Left cardiac atrium (tissue), 4 donors: ENCODE results near the gene AHRR. TPM values are rescaled to one million over a fixed set of nuclear protein-coding genes. Genes with fewer than 3 reads are reported as not detected.

Source experiments
- ATAC-seq, 2 donors: fragments of 200-7000 bp; cut with Tn5 transposase; one replicate each; pipeline ENCODE4 v1.9.1; 2020; ENCODE audit warnings: mild to moderate bottlenecking in 2 of 2, moderate library complexity in 2 of 2
- DNase-seq: peaks from one replicate; pipeline ENCODE4 v3.0.0-alpha.2; 2020
- intact Hi-C, 2 donors: fragments of 100-400 bp; cut with DNase I; formaldehyde crosslinking; loops; one replicate each; pipeline versions ENCODE4 v1.14.1 to v1.15.1; 2022 to 2023
- total RNA-seq, 2 donors: library from RNA; stranded (reverse); fragmentation: NEBNext Ultra II Directional; extraction: Animal tissue kit (Norgen Biotek cat#: 25700); gene quantifications; one replicate each; pipeline ENCODE4 v1.2.1, GENCODE V29; 2021
- donor health status: DM: no; HTN: yes; CAD: no.
- donor health status: DM: no; HTN: yes; CAD: no; lungs with severe emphysema.
- donor health status: DM: yes; HTN: yes; CAD: no.
- donor health status: Dilated cardiomyopathy.

Gene AHRR
- total RNA-seq, 2 donors from 2014 or later = 1.9 to 3.8 TPM

DNA sequence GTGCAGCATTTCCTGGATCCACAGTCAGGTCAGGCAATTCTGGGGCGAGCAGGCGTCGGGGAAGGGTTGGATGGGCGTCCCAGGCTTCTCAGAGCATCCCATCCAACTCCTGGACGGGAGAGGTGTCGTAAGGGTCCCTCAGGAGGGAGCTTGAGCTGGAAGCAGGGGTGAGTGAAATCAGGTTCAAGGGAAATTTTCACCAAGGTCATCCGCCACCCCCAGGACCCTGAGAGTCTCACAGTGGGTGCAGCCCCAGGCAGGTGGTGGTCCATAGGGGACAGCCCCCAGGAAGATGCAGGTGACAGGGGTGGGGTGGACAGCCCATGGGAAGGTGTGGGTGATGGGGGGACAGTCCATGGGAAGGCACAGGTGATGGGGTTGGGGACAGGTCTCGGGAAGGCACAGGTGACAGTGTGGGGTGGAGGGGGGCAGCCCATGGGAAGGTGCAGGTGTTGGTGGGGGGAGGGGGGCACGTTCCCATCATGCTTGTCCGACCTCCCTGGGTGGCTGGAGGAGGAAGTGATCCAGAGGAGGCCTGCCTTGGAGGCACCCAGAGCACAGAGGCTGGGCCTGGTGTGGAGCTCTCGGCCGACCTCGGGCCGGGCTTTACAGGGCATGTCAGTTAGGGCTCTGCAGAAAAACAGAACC lies 48.9 kb downstream of the AHRR start:
- intact Hi-C loops = no loop called here
- DNase-seq (no peak), ATAC-seq (no peak)

DNA sequence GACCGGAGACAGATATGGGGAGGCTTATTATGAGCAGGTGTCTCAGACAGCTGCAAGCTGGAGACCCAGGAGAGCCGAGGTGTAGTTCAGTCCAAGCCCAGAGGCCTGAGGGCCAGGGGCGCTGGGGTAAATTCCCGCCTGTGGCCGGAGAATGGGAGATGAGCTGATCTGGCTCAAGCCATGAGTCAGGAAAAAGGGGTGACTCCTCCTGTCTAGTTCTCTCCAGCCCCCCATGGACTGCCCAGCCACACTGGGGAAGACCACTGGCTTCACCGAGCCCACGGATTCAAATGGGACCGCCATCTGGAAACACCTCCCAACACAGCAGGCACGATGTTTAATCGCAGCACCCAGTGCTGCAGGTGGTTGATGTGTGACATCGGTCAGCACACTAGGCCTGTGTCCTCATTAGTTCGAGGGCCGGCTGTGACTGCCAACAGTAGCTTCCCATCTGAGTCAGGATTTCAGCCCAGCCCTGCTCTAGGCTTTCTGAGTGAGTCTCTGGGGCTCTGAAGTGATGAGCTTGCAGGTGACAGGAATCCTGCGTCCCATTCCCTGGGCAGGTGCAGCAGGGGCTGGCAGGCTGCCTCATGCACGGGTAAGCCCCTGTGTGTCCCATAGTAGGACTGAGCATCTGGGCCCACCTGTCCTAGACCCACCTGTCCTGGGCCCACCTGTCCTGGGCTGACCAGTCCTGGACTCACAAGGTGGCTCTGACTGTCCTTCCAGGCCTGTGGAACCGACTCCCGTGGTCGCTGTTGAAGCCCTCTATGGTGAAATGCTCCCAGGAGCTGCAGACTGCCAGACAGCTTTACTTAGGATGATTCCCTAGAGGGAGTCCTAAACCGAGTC lies 49.7 kb downstream of the AHRR start:
- intact Hi-C loops = no loop called here
- DNase-seq (no peak), ATAC-seq (no peak)

GRCh38 chr5:371811-372555 lies 50.5 kb downstream of the AHRR start:
- DNase-seq (no peak), ATAC-seq (no peak)
- intact Hi-C loops = no loop called here

DNA sequence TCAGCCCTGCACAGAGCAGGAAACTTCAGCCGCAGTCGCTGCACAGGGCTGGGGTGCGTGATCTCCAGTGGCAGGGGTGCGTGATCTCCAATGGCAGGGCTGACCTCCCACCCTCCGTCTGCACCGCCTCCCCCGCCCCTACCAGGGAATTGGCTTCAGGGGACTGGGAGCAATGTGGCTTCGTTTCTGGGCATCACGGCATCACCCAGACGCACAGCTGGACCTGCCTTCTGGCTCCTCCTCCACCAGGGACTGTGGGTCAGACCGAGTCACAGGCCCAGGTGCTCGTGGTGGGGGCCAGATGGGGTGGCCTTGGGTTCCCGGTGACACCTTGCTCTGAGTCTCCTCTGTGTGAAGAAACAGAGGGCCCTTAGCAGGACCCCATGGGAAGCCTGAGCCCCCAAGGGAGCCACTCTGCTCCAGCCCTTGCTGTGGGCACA lies 51.1 kb downstream of the AHRR start:
- ATAC-seq (no peak), DNase-seq (no peak)
- intact Hi-C loops = no loop called here

GRCh38 chr5:372996-373709 lies 51.6 kb downstream of the AHRR start:
- ATAC-seq (no peak), DNase-seq (no peak)
- intact Hi-C loops = no loop called here

DNA sequence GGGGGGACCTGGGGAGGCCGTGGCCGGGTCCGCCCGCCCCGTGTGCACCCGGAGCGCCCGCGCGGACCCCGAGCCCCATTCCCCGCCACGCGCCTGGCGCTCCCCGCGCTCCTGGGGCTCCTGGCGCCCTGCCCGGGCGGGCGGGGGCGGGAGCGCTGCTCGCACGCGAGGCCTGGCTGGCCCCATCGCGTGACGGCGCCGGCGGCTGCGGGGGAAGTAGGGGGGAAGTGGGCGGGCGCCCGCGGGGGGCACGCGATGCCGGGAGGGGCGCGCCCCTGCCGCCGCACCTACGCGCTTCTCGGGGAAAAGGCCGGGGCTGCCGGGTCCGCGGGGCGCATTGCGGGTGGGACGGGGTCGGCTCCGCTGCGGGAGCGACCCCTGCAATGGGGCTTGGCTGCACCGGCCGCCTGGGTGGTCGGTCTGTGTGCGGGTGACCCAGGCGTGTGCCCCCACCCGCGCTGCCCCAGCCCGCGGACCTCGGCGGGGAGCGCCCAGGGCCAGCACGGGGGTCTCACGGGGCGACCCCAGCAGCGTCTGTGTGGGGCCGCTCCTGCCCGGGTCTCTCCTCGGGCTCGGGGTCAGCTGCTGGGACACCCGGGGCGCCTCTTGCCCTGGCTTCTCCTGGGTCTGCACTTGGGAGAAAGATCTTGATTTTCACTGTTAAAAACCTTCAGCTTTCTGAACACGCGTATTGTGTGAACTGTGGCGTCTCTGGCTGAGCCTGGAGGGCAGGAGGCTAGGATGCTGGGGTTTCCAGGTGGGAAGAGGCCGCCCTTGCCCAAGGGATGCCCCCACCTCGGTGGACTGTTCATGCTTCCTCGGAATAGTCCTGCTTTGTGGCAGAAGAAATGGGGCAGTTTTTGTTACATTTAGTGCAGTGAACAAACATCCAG lies 52.4 kb downstream of the AHRR start:
- intact Hi-C loops = no loop called here
- ATAC-seq = peak; percentile 39 to 40
- peak; percentile 55 for DNase-seq

DNA sequence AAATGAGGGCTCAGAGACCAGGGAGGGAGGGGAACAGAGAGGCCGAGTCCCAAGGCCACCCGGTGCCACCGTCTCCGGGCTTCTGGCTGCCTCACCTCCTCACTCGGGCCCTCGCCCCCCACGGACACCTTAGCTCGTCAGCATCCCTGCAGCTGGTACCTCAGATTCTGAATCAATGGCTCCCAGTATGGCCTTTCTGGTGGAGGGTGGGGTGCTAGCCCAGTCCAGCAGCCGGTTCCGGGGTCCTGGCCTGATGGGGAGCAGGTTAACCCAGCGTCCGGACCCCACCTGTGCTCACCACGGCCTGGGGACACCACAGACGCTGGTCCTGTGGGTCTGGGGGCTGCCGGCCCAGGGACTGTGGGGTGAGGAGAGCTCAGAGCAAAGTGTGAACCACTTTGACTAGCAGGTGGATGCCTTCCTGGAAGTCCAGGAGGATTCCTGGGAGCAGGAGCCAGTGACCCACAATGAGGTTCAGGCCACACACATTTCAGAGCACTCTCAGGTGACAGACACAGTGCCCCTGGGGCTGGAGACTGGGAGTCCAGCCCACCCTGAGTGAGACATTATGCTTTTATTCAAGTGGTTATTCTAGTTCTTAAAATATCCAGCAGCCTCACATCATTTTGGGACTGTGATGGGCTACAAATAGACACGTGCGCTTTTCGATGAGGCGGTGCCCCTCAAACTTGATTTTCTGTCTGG lies 53.3 kb downstream of the AHRR start:
- ATAC-seq = no peak
- intact Hi-C loops = no loop called here
- DNase-seq = no peak

GRCh38 chr5:375336-375920 lies 53.9 kb downstream of the AHRR start:
- DNase-seq (no peak), ATAC-seq (no peak)
- intact Hi-C loops = no loop called here

DNA sequence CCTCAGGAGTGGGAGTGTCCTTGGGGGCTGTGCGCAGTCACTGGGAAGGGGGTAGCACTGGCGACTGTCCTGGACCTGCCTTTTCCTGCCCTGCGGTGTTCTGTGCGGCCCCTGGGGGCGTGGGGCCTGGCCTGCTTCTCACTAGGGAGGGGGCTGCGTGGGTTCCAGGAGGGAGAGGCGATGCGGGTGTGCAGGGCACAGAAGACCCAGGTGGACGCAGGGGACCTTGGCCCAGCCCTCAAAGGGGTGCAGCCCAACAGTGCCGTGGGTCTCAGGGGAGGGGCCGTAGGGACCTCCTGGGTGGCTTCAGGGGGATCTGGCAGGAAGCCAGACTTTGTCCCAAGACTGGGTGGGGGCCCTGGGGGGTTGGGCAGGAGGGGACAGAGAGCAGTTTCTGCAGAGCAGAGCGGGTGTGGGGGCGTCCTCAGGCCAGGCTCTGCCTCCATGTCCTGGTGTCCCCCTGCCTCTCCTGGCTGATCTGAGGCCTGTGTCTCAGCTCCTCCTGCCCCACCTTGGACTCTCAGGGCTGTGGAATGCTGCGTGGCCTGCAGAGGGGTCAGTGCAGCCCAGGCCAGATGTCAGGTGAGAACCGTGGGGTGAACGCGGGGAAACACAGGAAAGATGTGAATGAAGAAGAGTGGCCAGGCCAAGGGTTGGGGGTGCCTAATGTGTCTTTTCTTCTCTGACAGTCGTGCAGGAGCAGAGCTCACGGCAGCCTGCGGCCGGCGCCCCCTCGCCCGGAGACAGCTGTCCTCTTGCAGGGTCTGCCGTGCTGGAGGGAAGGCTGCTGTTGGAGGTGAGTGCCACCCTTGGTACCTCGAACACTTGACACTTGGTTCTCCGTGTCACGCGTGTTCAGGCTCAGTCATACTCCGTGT lies 54.6 kb downstream of the AHRR start:
- no peak for ATAC-seq
- DNase-seq = no peak
- intact Hi-C loops = no loop called here

GRCh38 chr5:376799-377325 lies 55.3 kb downstream of the AHRR start:
- no peak for DNase-seq
- no peak for ATAC-seq
- intact Hi-C loops = no loop called here

DNA sequence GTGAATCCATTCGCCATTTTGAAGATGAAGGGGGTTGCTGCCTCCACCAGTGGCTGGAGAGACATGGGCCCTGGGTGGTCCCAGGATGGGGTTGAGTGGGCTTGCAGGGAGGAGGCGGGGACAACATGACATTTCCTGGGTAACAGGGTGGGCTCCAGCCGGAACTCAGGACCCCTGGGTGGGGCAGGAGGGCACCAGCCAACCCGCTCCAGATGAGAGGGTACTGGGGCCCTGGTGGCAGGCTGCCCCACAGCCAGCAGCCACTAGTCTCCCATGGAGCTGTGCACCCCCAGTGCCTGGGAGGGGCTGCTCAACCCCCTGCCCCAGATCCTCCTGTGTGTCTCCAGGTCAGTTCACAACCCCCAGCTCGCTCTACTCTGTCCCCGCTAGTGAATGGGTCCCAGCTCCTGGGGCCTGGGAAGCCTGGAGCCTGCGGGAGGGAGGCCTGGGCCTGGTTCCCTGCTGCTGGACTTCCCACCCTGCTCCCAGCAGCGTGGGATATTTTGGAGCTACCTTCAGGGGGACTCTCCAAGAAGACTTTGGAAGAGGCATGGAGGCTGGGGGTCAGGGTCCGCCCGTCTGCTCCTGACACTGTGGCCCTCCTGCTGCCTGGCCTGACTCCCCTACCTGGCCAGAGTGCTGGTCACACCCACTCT lies 55.9 kb downstream of the AHRR start:
- ATAC-seq (no peak), DNase-seq (no peak)
- intact Hi-C loops = no loop called here

DNA sequence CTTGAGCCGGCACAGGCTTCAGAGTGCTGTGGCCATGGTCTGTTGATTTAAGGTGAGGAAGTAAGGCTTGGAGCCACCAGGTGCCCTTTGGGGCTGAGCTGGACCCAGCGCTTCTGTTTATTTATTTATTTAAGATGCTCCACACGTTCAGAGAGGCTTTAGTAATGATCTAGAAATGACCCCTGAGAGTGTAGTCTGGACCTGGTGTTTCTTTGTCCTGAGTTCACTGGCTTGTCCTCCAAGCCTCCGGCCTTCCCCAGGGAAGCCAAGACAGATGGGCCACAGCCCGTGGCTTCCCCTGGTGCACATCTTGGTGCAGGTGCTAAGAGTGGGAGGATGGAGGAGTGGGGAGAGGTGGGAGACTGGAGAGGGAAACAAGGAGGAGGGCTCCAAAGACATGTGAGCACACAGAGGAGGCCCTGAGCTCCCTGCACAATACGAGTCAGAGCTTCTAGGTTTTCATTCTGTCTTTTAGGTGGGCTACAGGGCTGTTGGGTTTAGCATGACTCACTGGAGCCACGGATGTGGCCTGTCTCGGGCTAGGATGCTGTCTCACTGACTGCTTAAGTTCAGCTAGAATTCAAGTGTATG lies 56.9 kb downstream of the AHRR start:
- ATAC-seq = no peak
- DNase-seq = no peak
- intact Hi-C loops = no loop called here

DNA sequence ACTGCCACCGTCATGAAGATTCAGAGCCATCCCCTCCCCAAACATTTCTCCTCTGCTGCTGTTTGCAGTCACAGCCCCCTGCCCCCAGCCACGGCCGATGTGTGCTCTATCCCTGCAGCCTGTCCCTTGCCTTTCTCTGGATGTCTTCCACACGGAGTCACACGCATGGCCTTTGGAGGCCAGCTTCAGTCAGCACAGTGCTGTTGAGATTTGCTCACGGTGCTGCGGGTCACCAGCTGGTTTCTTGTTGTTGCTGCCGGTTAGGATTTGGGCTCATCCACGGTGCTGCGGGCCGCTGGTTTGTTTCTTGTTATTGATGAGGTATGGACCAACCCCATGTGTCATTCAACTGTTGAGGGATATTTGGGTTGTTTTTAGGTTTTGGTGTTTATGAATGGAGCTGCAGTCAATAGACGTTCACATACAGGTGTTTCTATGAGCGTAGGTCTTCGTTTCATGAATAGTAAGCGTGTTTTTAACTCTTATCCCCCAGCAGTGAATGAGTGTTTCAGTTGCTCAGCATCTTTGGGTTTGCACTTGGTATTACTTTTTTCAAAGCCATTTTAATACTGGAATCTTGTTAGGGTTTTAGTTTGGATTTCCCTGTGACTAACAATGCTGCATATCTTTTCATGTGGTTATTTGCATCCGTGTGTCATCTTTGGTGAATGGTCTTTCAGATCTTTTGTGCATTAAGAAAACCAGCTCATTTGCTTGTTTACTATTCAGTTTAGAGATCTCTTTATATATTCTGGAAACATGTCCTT lies 57.6 kb downstream of the AHRR start:
- no peak for DNase-seq
- intact Hi-C loops = no loop called here
- ATAC-seq = no peak

DNA sequence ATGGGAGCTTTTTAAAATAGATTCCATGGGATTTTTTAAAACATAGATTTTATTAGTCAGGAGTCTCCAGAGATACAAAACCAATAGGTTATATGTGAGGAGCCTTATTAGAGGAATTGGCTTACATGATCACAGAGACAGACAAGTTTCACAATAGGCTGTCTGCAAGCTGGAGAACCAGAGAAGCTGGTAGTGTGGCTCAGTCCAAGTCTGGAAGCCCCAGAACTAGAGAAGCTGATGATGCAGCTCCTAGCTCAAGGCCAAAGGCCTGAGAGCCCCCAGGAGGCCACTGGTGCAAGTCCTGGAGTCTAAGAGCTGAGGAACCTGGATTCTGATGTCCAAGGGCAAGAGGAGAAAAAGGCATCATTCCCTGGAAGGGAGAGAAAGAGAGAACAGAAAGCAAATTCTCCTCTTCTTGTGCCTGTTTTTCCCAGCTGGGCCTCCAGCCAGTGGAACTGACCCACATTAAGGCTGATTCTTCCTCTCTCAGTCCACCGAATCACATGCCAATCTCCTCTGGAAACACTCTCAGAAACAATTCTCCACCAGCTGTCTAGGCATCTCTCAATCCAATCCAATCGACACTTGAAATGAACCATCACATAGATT lies 59.3 kb downstream of the AHRR start:
- no peak for DNase-seq
- ATAC-seq = no peak
- intact Hi-C loops = no loop called here
